GM10266 (cell line): ENCODE measurements around the gene SYT6.

ENCODE experiments used
- DNase-seq: peaks from one replicate; pipeline ENCODE4 v3.0.0; 2012; ENCODE audit errors: extremely low spot score
- TF ChIP-seq, protein P1 (sequence below): IDR thresholded peaks from 2 replicates; pipeline ENCODE4 v1.5.1; 2012; ENCODE audit warnings: mild to moderate bottlenecking, low read depth; ENCODE audit not compliant: control insufficient read depth, insufficient read depth; ENCODE audit errors: missing control alignments

SYT6 gene

DNA sequence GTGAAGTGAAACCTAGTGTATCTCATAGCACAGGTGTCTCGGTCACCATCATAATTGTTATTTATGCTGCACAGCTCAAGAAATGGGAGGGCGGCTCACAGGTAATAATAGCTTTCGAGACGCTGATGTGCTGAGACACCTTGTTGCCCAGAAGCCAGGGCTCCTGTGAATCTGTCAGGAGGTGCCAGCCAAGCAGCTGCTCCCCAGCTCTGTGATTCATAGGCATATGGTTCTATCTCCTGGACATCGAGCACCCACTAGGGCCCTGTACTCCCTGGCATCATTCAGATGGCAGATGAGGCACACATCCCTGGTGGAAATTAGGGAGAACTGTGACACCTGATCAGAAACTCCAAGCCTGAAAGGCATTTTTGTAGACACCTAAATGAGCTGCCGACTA, 53.5 kb downstream of the SYT6 start:
- TF ChIP-seq, protein P1, sequence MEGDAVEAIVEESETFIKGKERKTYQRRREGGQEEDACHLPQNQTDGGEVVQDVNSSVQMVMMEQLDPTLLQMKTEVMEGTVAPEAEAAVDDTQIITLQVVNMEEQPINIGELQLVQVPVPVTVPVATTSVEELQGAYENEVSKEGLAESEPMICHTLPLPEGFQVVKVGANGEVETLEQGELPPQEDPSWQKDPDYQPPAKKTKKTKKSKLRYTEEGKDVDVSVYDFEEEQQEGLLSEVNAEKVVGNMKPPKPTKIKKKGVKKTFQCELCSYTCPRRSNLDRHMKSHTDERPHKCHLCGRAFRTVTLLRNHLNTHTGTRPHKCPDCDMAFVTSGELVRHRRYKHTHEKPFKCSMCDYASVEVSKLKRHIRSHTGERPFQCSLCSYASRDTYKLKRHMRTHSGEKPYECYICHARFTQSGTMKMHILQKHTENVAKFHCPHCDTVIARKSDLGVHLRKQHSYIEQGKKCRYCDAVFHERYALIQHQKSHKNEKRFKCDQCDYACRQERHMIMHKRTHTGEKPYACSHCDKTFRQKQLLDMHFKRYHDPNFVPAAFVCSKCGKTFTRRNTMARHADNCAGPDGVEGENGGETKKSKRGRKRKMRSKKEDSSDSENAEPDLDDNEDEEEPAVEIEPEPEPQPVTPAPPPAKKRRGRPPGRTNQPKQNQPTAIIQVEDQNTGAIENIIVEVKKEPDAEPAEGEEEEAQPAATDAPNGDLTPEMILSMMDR: no peak
- no peak for DNase-seq

DNA sequence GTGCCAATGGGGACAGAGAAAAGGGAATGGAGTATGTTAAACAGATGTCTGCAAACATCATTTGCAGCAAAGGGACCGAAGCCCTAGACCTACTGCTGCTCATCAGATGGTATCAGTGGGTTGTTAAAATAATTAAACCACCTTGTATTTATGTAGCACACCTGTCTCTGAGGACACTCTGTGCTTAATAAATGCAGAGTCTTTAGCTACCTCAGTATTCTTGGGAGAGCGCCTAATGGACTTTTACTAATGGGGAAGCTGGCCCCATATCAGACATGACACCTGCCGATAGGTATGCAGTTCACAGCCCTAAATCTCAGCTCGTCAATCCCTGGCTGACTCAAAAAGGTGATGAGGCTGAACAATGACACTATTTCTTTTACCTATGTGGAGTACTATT, 54.4 kb downstream of the SYT6 start:
- TF ChIP-seq, protein P1: no peak
- DNase-seq: no peak

DNA sequence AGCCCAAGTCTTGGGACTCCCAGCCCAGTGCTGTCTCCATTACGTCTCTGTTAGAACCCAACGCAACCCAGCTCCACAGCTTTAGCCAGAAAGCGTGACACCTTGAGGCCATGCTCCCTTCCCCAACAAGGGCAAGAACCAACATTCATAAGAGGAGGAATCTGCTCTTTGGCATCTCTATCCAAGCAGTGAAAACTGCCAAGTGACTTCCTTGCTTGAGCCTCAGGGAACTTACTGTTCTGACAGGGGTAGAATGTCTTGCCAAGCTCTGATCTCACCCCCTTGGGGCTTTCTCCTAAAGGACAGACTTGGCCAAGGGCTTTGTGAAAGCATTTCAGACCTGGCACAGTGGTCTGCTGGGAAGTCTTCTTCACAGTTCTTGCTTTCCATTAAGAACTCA, 56.6 kb downstream of the SYT6 start:
- TF ChIP-seq, protein P1: no peak
- DNase-seq: no peak

DNA sequence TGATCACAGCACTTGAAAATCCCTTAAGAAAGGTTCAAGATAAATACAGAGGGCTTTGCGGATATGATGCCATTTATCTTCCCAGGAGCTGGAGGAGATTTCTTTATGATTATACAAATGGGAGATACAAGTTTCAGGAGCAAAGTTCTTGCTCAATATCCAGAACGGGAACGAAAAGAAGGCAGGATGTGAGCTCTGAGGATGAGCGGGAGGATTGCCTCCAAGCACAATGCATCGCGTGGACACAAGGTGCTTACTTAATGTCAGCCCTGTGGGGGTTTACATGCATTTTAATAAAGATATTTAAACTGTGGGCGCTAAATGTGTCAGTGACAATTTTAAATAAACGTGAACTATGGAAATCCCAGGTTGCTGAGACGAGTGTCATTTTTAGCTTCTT, 59.0 kb downstream of the SYT6 start:
- DNase-seq: no peak

DNA sequence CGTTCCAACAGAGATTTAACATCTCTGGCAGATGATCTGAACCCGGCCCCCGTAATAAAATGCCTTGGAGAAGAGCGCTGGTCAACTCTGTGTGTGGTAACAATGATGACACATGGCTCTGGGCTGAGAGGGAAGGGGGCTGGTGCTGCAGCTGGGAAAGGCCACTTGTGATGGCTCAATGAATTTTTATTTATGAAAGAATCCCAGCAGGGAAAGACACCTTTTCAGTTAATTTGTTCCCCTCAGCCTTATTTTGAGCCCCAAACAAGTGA, 59.4 kb downstream of the SYT6 start:
- TF ChIP-seq, protein P1: no peak
- DNase-seq: no peak

More for the DNA sequence above, 59.0 kb downstream of the SYT6 start:
- TF ChIP-seq, protein P1: no peak

- no peak for DNase-seq
- TF ChIP-seq, protein P1: peak; percentile 25
Measured at GRCh38 chr1:114093624-114094362, 59.9 kb downstream of the SYT6 start.

GRCh38 chr1:114092186-114093062, 61.2 kb downstream of the SYT6 start:
- DNase-seq: no peak

More at GRCh38 chr1:114092186-114093062, 61.2 kb downstream of the SYT6 start:
- TF ChIP-seq, protein P1: no peak
